ENCODE data around the gene STMN1.

- TF ChIP-seq, protein P1, sequence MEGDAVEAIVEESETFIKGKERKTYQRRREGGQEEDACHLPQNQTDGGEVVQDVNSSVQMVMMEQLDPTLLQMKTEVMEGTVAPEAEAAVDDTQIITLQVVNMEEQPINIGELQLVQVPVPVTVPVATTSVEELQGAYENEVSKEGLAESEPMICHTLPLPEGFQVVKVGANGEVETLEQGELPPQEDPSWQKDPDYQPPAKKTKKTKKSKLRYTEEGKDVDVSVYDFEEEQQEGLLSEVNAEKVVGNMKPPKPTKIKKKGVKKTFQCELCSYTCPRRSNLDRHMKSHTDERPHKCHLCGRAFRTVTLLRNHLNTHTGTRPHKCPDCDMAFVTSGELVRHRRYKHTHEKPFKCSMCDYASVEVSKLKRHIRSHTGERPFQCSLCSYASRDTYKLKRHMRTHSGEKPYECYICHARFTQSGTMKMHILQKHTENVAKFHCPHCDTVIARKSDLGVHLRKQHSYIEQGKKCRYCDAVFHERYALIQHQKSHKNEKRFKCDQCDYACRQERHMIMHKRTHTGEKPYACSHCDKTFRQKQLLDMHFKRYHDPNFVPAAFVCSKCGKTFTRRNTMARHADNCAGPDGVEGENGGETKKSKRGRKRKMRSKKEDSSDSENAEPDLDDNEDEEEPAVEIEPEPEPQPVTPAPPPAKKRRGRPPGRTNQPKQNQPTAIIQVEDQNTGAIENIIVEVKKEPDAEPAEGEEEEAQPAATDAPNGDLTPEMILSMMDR (conservative IDR thresholded peaks at IDR 0.05; ENCODE audit: low read length), result no peak
- no peak for TF ChIP-seq EZH2phosphoT487 (IDR thresholded peaks at IDR 0.05; ENCODE audit: borderline replicate concordance)
Measured at GRCh38 chr1:25922971-25923552, 16.8 kb upstream of the STMN1 start.

All from Loucy (cell line).